ENCODE results near the gene SLC16A12.

The SLC16A12 gene

DNA sequence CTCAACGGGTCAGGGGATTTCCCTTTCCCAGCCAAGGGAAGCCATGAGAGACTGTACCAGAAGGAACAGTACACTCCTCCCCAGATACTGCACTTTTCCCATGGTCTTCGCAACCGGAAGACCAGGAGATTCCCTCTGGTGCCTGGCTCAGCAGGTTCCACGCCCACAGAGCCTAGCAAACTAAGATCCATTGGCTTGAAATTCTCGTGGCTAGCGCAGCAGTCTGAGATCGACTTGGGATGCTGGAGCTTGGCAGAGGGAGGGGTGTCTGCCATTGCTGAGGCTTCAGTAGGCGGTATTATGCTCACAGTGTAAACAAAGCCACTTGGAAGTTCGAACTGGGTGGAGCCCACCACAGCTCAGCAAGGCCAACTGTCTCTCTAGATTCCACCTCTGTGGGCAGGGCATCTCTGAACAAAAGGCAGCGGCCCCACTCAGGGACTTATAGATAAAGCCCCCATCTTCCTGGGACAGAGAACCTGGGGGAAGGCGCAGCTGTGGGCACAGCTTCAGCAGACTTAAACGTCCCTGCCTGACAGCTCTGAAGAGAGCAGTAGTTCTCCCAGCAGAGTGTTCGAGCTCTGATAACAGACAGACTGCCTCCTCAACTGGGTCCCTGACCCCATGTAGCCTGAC lies 29.6 kb downstream of the SLC16A12 start:
- DNase-seq, result no peak

- DNase-seq, result no peak
Observed at GRCh38 chr10:89504691-89505090, 30.7 kb downstream of the SLC16A12 start.

DNA sequence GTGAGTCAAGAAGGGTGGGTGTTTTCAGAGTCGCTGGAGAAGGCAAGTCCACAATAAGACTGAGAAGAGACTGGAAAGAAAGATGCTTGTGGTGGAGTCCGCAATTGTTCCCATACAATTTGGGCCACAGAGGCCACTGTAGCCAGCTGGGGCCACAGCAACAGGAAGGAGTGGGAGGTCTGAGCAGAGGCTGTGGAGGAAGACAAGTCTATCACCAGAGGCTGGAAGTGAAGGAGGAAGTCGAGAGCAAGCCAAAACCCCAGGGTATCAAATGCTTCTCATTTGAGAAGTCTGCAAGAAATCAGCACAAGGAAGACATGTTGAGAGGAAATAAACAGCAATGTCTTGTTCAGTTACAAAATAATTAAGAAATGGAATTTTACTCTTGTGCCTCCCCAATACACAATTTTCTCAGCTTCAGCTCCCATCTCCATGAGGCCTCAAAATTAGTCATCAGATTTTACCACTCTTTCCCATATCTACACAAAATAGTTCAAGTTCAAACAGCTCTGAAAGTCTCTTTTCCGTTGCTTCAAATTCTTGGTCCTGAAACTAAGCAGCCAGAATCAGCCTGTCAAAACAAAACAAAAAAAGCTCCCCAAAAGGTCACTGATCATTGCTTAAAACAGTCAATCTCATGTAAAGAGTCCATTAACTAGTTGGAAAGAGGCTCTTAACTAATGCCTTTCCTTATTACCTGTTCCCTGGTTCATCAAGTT lies 31.6 kb downstream of the SLC16A12 start:
- no peak for DNase-seq

DNA sequence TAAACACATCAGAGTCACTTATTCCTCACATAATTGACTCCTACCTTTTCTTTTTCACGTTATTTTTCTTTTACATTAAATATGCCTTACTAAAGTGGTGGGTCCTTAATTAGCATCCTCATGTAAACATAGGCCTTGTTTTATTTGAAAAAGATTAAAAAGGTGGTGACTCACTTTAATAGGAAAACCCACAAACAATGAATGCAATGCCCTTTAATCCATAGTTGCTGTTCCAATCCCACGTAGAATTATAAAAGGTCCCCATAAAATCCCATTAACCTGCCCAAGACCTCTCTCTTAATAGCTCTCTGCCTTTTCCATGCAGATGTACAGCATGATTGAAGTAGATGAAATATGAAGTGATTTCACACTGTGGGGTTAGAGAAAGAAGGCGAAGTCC lies 32.2 kb downstream of the SLC16A12 start:
- DNase-seq, result no peak

GRCh38 chr10:89502549-89502948 lies 32.8 kb downstream of the SLC16A12 start:
- DNase-seq, result no peak

DNA sequence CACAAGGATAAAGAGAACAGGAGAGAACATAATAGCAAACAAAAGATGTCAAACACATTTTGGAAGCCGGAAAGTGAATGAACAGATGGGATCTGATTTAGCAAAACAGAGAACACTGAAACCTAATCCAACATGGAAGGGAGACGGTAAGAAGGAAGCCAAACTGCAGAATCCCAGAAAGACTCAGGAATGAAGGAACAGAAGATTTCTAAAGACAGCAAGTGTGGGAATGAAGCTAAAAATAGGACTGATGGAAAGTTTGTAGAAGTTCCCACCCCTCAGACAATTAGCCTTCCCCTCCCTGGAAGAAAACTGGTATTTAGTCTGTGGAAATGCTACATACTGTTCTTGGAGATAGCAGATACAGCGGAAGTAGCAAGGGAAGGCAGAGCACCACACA lies 40.8 kb downstream of the SLC16A12 start:
- no peak for DNase-seq

DNA sequence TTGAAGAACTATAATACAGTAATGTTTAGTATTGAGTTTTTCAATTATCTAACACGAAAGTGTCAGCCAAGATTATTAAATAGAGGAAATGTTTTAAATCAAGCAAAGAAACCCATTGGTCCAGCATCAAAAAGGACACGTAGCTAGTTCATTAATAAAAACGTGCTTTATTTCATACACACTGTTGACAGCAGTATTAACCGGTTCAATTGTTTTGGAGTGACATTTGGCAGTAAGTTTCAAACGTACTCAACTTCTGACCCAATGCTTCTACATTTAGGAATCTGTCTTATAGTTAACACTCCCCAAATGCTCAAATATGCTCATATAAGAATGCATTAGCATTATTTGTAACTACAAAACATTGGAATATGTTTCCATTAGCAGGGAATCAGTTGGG lies 41.3 kb downstream of the SLC16A12 start:
- DNase-seq, result no peak

DNA sequence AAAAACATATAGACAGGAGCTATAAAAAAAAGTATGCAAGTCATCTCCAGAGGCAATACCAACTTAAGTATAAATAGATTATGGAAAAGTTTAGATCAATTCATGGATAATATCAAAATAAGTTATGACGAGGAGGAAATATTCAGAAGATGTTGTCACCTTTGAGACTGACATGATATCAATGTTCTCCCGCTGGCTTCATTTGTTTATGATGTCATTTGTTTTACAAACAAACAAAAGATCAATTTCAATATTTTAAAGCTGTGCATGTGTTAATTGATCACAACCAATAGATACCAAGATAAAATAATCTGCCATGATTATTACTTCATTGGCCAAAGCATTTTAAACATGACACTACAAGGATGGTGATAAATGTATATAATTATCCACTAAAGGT lies 43.5 kb downstream of the SLC16A12 start:
- no peak for DNase-seq

DNA sequence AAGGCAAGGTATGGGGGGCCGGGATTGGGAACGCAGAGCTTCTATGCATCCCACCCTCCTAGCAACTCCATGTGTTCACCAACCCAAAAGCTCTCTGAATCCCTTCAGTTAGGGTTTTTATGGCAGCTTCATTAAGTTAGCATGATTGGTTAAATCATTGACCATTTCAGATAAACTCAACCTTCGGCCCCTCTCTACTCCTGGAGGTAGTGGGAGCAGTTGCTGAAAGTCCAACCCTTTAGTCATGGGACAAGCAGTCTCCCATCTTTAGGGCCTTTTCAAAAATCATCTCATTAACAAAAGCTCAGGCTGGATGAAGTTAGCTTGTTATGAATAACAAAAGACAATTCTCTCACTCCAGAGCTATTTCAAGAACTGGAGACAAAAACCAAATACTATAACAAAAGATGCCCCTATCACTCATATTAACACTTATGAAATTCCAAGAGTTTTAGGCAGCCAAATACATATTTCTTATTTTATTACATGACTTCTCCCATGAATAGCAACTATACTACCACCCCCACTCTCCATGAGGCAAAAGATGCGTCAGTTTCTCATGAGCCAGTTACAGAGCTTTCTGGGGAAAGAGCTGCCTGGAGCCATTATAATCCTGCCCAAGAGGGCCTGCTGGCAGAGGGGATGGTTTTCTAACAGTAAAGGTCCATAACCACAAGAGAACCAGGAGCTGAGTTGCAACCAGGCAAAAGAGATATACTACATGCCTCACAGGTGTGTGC lies 44.6 kb downstream of the SLC16A12 start:
- no peak for DNase-seq

- DNase-seq, result no peak
Observed at GRCh38 chr10:89482256-89482655, 53.1 kb downstream of the SLC16A12 start.

- no peak for DNase-seq
Observed at GRCh38 chr10:89481662-89482061, 53.7 kb downstream of the SLC16A12 start.

DNA sequence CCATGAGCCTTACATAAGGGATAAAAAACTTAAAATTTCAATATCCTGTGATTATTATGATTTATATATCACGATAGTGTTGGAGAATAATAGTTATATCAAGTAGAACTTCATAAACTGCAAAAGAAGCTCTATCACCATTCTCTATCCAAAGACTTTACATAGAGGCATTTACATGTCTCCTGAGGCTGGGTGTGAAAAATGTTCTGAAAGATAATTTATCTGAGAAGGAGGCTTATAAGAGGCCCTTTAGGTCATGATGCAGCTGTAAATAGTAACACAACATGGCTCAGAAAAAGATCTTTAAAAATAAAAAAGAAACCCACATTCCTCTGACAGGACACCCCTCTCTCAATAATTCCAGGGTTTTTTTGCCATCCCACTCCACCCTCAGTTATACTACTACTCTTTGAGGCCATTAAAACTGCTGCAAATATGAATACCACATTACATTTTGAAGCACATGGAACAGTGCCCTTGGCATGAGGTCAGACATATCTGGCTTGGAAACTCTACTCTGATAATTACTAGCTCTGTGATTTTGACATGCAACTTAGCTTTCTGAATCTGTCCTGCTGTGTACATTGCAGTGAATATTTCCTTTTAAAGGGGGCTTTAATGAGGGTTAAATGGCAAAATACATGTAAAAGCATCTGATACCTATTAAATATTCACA lies 55.5 kb downstream of the SLC16A12 start:
- no peak for DNase-seq

DNA sequence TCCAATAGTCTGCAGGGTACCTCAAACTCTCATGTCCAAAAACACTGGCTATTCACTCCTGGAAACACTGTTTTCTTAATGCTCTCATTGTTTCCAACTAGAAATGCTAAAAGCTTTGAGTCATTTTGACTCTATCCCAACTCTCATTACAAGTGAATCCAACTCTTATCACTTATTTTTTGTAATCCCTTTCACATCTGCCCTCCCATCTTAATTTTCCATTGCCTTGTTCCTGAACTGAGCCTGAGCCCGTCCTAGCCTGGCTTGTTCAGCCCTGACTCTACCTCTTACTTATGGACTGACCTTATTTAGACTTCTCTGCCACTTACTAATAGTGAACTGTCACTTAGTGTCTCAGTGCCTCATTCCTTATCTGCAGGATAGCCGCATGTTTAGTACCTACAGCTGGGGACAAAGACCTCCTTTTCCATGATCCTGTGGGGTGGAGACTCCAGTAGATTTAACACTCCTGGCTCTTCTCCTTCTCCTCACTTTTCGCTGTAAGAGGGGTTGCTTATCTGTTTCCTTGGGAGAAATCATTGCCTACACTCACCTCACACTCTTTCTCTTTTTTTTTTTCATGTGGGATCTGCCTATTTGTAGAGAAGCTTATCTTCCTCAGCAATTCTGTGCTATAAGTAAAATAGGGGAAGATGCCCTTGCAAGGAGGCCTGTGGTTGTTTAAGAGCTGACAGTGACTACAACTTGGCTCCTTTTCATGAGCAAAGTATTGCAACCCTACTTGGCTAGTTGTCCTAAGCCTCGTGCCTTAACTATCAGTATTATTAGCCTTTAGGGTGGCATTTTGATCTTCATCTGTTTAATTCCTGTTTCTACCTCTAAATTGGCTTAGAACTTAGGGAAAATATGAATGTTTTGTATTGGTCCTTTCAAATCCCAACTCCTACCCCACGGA lies 56.4 kb downstream of the SLC16A12 start:
- no peak for DNase-seq

DNA sequence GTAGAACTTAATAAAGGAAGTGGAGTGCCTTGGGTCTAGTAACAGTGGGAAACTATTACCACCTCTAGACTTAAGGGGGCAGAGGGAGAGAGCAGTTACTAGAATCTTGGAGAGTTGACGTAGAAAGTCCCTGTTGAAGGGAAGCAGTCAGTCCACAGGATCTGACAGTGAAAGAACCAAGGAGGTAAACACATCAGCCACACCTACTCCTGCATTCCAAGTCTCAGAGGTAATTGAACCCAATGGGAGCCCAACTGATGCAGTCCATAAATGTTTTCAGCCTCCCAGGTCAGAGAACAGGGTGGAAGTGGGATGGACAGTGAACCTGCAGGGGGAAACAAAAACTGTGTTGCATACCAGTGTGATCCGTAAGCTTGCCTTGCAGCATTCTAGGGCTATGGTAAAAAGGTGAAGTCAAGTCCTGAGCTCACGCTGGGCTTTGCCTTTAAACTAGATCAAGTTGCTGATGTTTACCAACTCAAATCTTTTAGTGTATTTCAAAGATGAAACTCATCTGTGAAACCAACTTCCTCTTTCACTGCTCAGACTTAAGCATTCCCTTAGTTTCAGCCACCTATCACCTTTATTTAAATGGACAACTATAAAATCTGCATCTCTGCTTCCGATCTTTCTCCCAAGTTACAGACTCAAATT lies 57.2 kb downstream of the SLC16A12 start:
- DNase-seq, result no peak

DNA sequence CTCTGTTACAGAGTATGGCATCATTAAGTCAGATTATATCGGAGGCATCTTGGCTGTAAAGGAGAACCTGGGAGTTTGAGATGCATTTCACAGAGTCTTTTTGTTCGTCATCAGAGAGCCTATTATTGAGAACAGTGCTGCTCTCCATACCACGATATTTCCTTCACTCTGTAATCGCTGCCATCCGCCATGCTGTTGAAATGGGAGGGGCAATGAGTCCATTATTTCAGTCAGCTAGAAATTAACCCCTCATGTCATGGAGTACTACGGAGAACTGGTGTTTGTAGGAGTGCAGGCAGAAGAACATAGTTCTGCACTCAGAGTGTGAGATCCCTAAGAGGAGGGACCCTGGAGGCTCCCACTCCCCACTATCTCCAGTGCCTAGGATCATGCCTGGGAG lies 59.2 kb downstream of the SLC16A12 start:
- DNase-seq, result no peak

GRCh38 chr10:89475591-89475998 lies 59.8 kb downstream of the SLC16A12 start:
- no peak for DNase-seq

DNA sequence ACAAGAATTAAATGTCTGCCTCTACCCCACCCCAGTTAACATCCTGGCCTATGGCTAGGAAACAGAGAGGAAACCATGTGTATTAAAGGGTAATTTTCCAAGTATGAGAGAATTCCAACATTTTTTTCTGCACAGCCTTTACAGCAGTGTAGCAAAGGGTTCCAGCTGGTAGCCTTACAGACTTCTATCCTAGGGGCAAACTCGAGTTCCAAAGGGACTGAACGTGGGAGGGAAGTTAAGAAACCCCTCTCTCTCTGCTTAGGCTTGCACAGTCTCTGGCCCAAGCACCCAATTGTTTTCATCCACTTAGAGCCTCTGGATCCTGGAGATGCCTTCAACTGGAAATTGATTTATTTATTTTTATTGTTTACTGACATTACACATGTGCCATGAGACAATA lies 60.3 kb downstream of the SLC16A12 start:
- DNase-seq, result no peak

DNA sequence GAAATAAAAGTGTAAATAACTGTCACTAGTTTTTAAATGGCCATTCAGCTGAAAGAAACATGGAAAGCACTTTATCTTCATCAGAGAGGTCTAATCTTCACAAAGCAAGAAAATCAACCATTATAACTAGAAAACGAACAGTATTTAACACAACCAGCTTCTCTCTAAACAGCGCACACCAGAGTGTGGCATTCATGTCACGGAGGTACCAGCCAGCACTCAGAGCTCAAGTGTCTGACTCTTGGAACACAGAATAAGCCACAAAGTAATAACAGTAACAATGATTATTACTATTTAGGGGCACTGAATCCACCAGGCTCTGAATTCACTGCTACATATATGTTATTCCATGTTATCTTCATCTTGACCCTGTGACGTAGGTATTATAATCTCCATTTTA lies 60.9 kb downstream of the SLC16A12 start:
- no peak for DNase-seq

DNA sequence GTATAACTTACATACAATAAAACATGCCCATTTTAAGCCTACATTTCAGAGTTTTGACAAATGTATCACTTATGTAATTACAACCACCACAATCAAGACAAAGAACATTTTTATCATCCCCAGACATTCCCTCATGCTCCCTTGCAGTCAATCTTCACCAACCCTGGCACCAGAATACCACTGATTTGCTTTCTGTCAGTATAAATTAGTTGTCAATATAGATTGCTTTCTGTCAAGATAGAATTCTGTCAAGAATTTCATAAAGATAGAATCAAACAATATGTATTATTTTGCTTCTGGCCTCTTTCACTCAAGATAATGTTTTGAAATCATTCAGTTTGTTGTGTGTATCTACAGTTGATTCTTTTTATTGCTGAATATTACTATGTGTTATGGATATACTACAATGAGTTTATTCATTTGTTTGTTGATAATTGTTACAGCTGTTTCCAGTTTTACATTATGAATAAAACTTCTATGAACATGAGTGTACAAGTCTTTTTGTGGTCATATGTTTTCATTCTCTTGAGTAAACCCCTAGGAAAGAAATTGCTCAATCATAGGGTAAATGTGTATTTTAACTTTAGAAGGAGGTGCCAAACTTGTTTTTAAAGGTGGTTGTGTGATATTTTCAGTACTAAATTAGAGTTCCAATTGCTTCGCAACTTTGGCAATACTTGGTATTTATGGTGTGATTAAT lies 64.1 kb downstream of the SLC16A12 start:
- DNase-seq, result no peak

DNA sequence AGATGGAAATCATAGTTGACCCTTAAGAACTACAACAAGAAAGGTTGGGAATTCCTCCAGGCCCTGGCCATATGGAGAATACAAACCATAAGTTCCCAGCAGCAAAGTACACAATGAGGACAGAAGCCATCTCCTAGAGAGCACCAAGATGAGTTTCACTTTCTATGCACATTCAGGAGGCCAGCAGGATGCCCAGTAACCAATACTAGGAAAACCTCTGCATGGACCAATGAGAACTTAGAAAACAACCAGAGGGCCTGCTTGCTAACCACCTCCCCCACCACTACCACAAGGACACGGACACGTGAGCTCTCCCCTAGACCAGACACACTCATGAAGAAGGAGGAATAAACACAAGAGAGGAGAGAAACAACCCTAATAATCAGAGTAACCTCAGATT lies 64.8 kb downstream of the SLC16A12 start:
- no peak for DNase-seq

DNA sequence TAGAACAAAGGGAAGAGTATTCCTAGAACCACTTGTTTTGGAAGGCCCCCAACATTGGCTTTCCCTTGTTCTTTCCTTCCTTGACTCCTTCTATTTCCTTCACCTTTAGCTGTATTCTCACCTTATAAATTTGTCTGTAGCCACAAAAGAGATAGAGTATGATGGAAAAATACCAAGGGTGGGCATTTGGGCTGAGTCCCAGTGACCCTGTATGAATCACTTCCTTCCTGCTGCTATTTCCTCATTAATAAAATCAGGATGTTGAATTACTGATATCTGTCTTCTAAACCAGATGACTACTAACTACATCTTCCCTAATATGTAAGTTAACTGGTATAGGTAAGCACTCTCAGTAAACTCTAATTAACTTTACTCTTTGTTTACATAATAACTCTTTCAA lies 65.9 kb downstream of the SLC16A12 start:
- DNase-seq, result no peak
